Measurements from ENCODE around the gene MERTK.

Gene MERTK

GRCh38 chr2:112024231-112024630 lies 125.8 kb downstream of the MERTK start:
- no peak for DNase-seq
- intact Hi-C loops (cut with DNase I; ENCODE audit: low total_unique reads) = no loop called here
- H3K4me1 ChIP-seq = no peaks in the 10 kb centered on the region
- no peaks in the 10 kb centered on the region for H3K9me3 ChIP-seq
- H3K4me3 ChIP-seq = no peak overlapping the region
- H3K27ac ChIP-seq = no peak overlapping the region
- no peaks in the 10 kb centered on the region for H3K27me3 ChIP-seq
- TF ChIP-seq CTCF (IDR thresholded peaks at IDR 0.05) = no peak
- H3K36me3 ChIP-seq = peaks cover 32 to 74% (median 52%) of the 10 kb centered on the region in 3 donors

- intact Hi-C loops (cut with DNase I; ENCODE audit: low total_unique reads) = no loop called here
- no peaks in the 10 kb centered on the region for H3K9me3 ChIP-seq
- H3K4me3 ChIP-seq = no peak overlapping the region
- H3K36me3 ChIP-seq = peaks cover 32 to 66% (median 52%) of the 10 kb centered on the region in 3 donors
- H3K27me3 ChIP-seq = no peaks in the 10 kb centered on the region
- H3K4me1 ChIP-seq = no peaks in the 10 kb centered on the region
- no peak for TF ChIP-seq CTCF (IDR thresholded peaks at IDR 0.05)
- no peak overlapping the region for H3K27ac ChIP-seq
- no peak for DNase-seq
Measured at GRCh38 chr2:112024896-112025491, 126.6 kb downstream of the MERTK start.

GRCh38 chr2:112026509-112026908 lies 128.1 kb downstream of the MERTK start:
- H3K36me3 ChIP-seq = peaks cover 26 to 51% (median 42%) of the 10 kb centered on the region in 3 donors
- DNase-seq = no peak
- no peak overlapping the region for H3K27ac ChIP-seq
- intact Hi-C loops (cut with DNase I; ENCODE audit: low total_unique reads) = no loop called here
- peaks cover 0 to 3% (median 1%) of the 10 kb centered on the region in 4 donors for H3K4me1 ChIP-seq
- H3K4me3 ChIP-seq = no peak overlapping the region
- TF ChIP-seq CTCF (IDR thresholded peaks at IDR 0.05) = no peak
- no peaks in the 10 kb centered on the region for H3K9me3 ChIP-seq
- H3K27me3 ChIP-seq = no peaks in the 10 kb centered on the region

GRCh38 chr2:112027767-112028166 lies 129.4 kb downstream of the MERTK start:
- Histone ChIP-seq H3K27ac (no peak overlapping the region), H3K4me1 (peaks cover 0 to 15% (median 13%) of the 10 kb centered on the region in 4 donors), H3K27me3 (no peaks in the 10 kb centered on the region), H3K9me3 (no peaks in the 10 kb centered on the region), H3K4me3 (no peak overlapping the region), H3K36me3 (peaks cover 13 to 38% (median 29%) of the 10 kb centered on the region in 3 donors)
- TF ChIP-seq CTCF (IDR thresholded peaks at IDR 0.05) = no peak
- intact Hi-C loops (cut with DNase I; ENCODE audit: low total_unique reads) = no loop called here
- DNase-seq = no peak

GRCh38 chr2:112029164-112029563 lies 130.8 kb downstream of the MERTK start:
- H3K36me3 ChIP-seq = peaks cover 1 to 24% (median 18%) of the 10 kb centered on the region in 3 donors
- H3K4me1 ChIP-seq = peaks cover 0 to 29% (median 18%) of the 10 kb centered on the region in 4 donors
- DNase-seq = no peak
- H3K27me3 ChIP-seq = no peaks in the 10 kb centered on the region
- H3K4me3 ChIP-seq = no peak overlapping the region
- TF ChIP-seq CTCF (IDR thresholded peaks at IDR 0.05) = no peak
- no peak overlapping the region for H3K27ac ChIP-seq
- no peaks in the 10 kb centered on the region for H3K9me3 ChIP-seq
- intact Hi-C loops (cut with DNase I; ENCODE audit: low total_unique reads) = no loop called here

Data from tibial artery (tissue), 4 donors.